HG02623 (cell line): ENCODE measurements around the gene CCL4.
A peak's percentile ranks its signal among the peaks of the same experiment; 100 is the strongest.
"Not testable (repeated sequence)": the region's sequence is repeated elsewhere in the genome, so short reads cannot be mapped to it uniquely, and the experiment has no call there.

Experiments
- ATAC-seq: cut with Tn5 transposase; IDR thresholded peaks from one replicate; pipeline ENCODE4 v1.9.1; 2021; ENCODE audit warnings: moderate library complexity; ENCODE audit not compliant: unreplicated experiment

CCL4 gene

GRCh38 chr17:36087897-36088572 lies 15.6 kb upstream of the CCL4 start:
- not testable (repeated sequence) for ATAC-seq

GRCh38 chr17:36088670-36089338 lies 14.8 kb upstream of the CCL4 start:
- ATAC-seq, result no peak

- ATAC-seq, result no peak
Measured at GRCh38 chr17:36089339-36089865, 14.2 kb upstream of the CCL4 start.

- peak; percentile 62 for ATAC-seq
Measured at GRCh38 chr17:36089888-36090836, 13.5 kb upstream of the CCL4 start, which contains the start of gene CCL3. CCL3 (minus strand) TSS chr17:36090143; CDS start chr17:36090058, 85 bp downstream.

DNA sequence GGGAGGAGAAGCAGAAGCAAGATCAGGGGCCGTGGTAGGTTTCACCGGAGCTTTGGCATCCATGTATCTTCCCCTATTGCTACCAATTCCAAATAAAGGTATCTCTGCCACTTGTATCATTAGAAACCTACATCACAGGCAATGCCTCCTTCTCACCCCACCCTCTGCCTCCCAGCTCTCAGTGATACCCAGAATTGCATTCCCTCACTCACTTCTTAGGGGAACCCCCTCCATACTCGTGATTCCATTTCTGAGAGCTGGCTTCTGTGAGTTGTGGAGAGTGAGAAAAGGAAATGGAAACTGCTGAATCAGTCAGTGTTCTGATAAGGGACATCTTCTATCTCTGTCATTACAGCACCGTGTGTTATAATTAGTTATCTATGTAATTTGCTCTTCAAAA lies 11.4 kb upstream of the CCL4 start:
- no peak for ATAC-seq

GRCh38 chr17:36092715-36093114 lies 10.9 kb upstream of the CCL4 start:
- ATAC-seq, result not testable (repeated sequence)

- ATAC-seq, result no peak
Measured at GRCh38 chr17:36094232-36094631, 9.4 kb upstream of the CCL4 start.

DNA sequence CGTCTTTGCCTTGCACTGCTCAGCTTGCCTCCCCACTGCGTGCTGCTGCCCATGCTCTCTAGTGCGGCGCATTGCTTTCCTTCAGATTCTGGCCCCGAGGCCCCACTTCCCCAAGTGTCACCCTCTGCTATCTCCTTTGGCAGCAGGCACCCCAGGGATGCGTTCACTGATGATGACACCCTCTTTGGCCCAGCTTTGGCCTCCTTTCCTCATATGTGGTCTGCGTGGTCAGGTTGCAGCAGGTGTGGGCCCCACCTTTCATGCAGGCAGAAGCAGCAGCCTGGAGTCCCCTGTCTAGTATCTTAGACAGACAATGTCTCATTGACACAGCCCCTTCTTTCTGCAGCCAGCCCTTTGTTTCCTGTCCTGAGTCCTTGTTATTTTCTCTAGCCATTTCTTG lies 8.9 kb upstream of the CCL4 start:
- no peak for ATAC-seq

GRCh38 chr17:36095992-36096391 lies 7.6 kb upstream of the CCL4 start:
- no peak for ATAC-seq

GRCh38 chr17:36099004-36099403 lies 4.6 kb upstream of the CCL4 start:
- ATAC-seq, result not testable (repeated sequence)

GRCh38 chr17:36104246-36104645 lies 619 bp downstream of the CCL4 start:
- not testable (repeated sequence) for ATAC-seq

- ATAC-seq, result no peak
Measured at GRCh38 chr17:36104701-36105181, 1.1 kb downstream of the CCL4 start.

GRCh38 chr17:36105781-36106492 lies 2.3 kb downstream of the CCL4 start:
- no peak for ATAC-seq

- ATAC-seq, result no peak
Measured at GRCh38 chr17:36106493-36106835, 2.8 kb downstream of the CCL4 start.

DNA sequence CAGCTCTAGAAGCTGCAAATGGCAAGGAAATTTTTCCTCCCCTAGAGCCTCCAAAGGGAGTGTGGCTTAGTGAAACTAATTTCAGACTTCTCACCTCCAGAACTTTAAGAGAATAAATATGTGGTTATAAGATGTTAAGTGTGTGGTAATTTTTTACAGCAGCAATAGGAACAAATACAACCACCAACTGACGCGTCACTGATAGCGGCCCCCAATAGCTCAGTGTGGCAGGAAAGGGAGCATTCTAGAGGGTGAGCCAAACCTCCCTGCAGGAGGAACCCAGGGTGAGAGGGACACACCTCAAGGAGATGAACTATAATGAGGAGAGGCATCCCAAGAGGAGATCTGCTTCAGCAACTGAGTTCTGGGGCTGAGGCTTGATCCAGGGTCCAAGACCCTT lies 4.0 kb downstream of the CCL4 start:
- no peak for ATAC-seq

DNA sequence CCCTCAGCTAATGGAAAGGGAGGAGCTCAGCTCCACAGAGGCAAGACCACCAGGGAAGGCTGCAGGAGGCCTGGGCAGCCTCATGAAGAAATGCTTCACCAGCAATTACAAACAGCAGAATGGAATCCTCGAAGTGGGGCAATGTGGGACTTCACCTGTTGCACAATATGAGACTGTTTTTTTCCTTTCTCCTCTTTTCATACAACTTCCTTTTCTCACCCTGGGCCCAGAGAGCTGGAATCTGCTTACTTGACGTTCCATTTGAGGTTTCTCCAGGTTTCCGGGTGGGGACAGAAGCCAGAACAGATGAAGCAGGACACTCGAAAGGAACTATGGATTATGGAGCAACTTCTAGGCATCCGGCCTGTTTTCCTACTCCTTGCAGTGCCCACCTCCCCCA lies 4.6 kb downstream of the CCL4 start:
- not testable (repeated sequence) for ATAC-seq

- no peak for ATAC-seq
Measured at GRCh38 chr17:36111068-36111490, 7.5 kb downstream of the CCL4 start.

DNA sequence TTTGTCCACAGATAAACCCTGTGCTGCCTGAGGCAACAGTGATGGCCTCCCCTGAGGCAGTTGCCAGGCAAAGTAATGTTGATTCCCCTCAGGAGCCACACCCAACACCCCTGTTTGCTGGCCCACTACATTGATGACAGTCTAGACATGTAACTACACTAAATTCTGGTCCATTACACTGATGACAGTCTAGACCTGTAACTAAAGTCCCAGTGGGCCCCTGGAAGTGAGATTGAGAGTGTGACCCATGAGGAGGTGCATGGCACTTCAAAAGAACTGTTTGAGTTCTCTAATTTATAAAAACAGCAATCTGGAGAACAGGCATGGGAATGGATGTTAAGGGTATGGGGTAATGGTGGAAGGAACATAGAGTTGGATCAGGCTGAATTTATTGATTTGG lies 8.9 kb downstream of the CCL4 start:
- ATAC-seq, result no peak

DNA sequence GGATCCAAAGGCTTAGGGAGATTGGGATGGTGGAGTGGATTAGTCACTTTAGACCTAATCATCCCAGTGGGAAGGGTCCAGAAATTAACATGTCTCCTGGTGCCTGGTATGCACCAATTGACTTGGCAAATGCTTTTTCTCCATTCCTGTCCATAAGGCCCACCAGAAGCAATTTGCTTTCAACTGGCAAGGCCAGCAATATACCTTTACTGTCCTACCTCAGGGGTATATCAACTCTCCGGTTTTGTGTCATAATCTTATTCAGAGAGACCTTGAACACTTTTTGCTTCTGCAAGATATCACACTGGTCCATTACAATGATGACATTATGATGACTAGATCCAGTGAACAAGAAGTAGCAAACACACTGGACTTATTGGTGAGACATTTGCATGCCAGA lies 9.5 kb downstream of the CCL4 start:
- not testable (repeated sequence) for ATAC-seq

DNA sequence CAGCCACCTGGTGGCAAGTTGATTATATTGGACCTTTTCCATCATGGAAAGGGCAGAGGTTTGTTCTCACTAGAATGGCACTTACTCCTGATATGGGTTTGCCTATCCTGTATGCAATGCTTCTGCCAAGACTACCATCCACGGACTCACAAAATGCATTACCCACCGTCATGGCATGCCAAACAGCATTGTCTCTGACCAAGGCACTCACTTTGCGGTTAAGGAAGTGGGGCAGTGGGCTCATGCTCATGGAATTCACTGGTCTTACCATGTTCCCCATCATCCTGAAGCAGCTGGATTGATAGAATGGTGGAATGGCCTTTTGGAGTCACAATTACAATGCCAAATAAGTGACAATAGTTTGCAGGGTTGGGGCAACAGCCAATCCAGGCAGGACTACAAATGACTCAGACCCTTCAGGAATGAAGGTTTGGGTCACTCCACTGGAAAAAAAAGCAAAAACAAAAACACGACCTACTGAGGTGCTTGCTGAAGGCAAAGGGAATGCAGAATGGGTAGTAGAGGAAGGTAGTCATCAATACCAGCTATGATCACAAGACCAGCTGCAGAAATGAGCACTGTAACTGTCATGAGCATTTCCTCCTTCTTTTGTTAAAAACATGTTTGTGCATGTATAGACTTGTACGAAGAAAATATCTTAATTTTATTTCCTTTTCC lies 11.5 kb downstream of the CCL4 start:
- ATAC-seq, result not testable (repeated sequence)
